ENCODE data around the gene CNNM3.
"Not testable (repeated sequence)": the region's sequence is repeated elsewhere in the genome, so short reads cannot be mapped to it uniquely, and the experiment has no call there.

Gene CNNM3

GRCh38 chr2:96799623-96799935, 16.5 kb upstream of the CNNM3 start:
- no peak for DNase-seq (ENCODE audit: low spot score)

DNA sequence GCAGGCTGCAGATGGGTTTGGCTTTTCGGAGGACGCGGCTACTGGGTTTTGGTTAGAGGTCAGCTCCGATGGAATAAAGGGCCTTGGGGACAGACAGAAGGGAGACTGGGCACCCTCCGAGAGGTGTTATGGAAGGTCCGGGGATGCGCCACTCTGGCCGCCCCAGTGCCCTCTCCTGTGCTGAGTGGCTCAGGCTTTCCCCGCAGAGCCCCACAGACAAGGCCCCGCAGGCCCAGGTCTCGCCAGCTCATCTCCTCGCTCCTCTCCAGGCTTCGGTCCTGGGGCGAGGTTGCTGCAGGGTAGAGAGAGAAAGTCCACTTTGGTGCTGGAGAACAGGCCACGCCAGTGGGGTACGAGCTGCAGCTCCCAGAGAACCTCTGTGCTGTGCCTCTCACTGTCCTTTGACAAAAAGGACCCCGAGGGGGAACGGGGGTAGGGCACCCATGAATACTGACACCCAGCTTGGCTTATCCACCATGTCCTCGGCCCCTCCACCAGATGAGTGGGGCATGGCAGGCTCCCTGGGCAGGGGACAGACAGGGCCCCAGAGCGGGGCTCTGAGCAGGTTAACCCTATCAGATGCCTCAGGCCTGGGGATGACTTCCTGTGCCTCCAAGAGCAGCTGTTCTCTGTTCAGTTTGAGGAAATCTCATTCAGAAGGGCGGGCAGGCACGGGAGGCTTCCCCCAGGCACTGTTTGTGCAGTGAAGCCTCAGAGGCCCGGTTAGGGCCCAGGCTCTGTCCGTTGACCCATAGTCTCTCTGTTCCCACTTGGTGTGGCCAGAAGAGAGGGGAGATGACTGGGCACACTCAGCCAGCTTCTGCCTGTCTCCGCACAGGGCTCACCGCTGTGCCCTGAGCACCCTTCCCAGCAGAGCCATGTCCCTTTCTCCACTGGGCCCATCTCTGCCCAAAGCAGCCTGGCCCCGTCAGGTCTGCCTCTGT, 15.7 kb upstream of the CNNM3 start:
- no peak for DNase-seq (ENCODE audit: low spot score)

- DNase-seq (ENCODE audit: low spot score), result no peak
Observed at GRCh38 chr2:96801005-96801785, 14.9 kb upstream of the CNNM3 start.

- DNase-seq (ENCODE audit: low spot score), result no peak
Observed at GRCh38 chr2:96801786-96802595, 14.1 kb upstream of the CNNM3 start.

GRCh38 chr2:96802721-96803120, 13.3 kb upstream of the CNNM3 start:
- no peak for DNase-seq (ENCODE audit: low spot score)

- no peak for DNase-seq (ENCODE audit: low spot score)
Observed at GRCh38 chr2:96804986-96805385, 11.1 kb upstream of the CNNM3 start.

DNA sequence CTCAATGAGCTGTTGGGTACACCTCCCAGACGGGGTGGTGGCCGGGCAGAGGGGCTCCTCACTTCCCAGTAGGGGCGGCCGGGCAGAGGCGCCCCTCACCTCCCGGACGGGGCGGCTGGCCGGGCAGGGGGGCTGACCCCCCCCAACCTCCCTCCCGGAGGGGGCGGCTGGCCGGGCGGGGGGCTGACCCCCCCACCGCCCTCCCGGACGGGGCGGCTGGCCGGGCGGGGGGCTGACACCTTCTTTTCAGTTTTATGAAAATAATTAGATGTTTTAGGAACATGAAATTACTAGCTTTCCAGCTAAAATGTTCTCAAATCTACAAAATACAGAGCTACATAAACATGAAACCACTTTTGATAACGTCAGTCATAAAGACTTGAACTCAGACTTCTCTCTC, 10.1 kb upstream of the CNNM3 start:
- DNase-seq (ENCODE audit: low spot score), result not testable (repeated sequence)

GRCh38 chr2:96806468-96807126, 9.5 kb upstream of the CNNM3 start:
- DNase-seq (ENCODE audit: low spot score), result no peak

- DNase-seq (ENCODE audit: low spot score), result no peak
Observed at GRCh38 chr2:96807127-96807471, 9.0 kb upstream of the CNNM3 start.

- no peak for DNase-seq (ENCODE audit: low spot score)
Observed at GRCh38 chr2:96808176-96808837, 7.8 kb upstream of the CNNM3 start.

DNA sequence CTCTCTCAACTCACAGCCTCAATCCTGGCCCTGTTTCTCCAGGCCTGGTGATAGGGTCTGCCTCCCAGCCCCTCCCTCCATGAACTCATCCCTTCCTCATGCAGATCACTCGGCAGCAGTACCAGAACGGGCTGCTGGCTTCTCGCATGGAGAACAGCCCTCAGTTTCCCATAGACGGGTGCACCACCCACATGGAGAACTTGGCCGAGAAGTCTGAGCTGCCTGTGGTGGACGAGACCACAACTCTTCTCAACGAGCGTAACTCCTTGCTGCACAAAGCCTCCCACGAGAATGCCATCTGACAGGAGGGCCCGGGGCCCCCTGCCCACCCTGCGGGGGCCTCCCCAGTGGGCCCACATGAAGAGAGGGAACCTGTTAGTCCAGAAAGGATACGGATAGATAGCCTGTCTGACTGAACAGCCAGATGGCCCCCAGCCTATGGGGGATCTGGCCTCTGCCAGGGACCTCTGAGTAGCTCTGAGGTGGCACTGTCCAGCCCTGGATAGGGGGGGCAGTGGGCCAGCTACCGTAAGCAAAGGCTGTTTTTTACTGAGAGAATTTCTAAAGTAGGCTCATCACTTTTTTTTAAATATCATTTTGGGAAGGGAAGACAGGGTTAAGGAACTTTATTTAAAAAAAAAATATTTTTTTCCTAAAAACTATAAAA, 6.7 kb upstream of the CNNM3 start:
- no peak for DNase-seq (ENCODE audit: low spot score)

DNA sequence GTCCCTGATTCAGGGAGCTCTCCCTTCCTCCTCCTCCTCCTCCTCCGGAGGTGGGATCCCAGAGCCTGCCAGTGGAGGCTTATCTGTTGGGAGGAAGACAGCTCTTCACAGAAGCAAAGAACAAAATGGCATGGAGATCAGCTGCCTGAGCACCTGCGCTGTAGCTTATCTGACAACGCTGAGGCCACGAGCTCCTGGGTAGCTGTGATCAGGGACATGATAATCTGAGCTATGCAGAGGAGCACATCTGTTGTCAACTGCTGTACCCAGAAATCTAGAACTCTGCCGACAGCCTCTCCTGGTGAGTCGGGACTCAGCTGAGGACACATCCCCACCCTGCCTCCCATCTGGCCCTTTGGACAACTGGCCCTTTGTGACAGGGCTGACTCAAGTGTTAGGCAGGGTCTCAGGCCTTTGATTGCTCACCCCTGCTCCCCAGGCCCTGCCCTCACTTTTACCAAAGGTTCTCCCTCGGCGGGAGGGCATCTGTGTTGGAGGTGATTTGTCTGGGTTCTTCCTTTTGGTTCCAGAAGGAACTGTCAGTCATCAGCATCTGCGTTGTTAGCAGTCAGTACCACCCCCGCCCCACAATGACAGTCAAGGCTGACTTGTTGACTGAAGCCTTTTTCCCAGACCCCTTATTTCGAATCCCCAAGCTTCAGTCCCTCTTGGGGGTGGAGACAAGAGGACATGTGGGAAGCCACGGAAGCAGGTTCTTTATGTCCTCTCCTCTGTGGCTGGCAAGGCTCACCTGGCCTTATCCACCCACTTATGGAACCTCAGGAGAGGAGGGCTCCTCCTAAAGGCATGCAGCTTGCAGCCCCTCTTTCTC, 5.9 kb upstream of the CNNM3 start:
- no peak for DNase-seq (ENCODE audit: low spot score)

DNA sequence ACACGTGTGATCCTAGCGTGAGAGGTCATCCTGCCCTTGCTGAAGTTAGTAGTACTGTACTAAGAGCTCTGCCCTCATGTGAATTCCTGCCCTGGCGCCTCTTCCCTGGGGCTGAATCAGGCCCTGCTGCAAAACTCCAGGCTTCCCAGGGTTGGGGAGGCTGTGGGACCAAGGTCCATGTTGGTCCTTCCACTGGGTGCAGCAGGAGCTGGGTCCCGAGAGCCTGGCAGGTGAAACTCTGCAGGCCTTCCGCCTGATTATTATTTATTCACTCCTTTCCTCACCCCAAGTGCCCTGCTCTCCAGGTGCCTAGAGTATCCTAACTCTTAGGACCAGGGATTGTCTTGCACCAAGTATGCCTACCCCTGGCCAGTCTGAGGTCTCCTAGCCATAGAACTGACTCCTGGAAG, 5.3 kb upstream of the CNNM3 start:
- DNase-seq (ENCODE audit: low spot score), result no peak

DNA sequence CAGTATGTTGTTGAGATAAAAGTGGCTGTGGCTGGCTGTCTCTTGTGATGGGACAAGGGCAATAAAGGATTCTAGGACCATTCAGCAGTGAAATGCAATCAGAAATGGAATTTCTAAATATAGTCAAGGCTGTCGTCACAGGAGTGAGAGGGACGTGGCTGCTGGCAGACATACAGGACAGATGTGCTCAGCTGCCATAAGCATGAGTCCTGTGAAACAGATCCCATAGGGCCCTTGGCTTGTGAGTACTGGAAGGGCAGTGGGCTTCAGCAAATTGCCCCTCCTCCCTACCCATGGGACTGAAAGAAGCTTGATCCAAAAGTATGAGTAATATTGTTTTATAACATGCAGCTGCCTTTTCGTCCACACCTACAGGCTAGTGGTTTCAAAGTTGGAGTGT, 4.2 kb upstream of the CNNM3 start:
- DNase-seq (ENCODE audit: low spot score), result no peak

DNA sequence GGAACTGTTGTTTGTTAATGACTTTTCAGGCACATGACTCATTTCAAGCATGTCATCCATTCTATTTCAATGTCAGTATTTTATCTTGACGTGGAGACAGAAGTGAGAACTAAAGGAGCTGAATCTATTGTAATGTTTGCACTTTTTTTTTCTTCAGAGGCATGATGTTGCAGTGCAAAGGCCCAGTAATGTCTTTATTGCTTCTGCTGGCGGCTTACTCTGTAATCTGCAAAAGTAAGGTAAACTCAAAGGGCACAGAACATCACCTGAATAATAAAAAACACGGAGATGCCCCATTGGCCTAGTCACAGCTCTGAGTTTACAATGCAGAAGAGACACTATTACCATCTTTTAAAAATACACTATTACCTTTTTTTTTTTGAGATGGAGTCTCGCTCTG, 2.4 kb upstream of the CNNM3 start:
- DNase-seq (ENCODE audit: low spot score), result no peak

DNA sequence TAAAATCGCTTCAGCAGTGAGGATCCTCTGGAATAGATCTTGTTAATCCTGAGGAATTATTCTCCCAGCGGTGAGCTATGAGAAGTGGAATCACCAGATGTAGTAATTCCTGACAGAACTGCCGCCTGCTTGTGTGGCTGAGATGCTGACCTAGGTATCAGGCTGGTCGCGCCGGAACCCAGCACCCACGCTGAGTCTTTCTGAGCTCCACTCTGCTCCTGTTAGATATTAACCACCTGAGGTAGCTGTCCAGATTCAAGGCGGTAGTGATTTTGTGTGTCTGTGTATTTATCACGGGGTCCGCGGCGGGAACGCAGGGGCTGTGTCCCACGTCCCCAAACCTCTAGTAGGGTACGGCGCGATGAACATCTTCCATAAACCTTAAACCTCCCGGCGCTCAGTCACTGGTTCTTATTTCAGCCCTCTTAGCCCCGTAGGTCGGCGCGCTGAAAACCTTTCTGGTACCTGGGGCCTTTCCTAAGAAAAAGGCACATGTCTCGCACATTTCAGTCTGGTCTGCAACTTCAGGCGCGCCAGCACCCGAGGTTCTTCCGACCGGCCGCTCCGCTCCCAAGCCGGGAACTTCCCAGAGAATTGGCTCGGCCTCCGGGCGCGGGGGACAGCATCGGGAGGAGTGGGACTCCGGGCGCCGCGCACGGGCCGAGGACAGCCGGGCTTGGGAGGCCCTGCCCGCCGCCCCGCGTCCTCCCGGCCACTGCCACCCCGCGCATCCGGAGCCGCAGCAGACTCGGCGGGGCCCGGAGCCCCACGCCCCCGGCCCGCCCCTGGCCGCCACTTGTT, 542 bp upstream of the CNNM3 start:
- DNase-seq (ENCODE audit: low spot score), result peak; percentile 76

DNA sequence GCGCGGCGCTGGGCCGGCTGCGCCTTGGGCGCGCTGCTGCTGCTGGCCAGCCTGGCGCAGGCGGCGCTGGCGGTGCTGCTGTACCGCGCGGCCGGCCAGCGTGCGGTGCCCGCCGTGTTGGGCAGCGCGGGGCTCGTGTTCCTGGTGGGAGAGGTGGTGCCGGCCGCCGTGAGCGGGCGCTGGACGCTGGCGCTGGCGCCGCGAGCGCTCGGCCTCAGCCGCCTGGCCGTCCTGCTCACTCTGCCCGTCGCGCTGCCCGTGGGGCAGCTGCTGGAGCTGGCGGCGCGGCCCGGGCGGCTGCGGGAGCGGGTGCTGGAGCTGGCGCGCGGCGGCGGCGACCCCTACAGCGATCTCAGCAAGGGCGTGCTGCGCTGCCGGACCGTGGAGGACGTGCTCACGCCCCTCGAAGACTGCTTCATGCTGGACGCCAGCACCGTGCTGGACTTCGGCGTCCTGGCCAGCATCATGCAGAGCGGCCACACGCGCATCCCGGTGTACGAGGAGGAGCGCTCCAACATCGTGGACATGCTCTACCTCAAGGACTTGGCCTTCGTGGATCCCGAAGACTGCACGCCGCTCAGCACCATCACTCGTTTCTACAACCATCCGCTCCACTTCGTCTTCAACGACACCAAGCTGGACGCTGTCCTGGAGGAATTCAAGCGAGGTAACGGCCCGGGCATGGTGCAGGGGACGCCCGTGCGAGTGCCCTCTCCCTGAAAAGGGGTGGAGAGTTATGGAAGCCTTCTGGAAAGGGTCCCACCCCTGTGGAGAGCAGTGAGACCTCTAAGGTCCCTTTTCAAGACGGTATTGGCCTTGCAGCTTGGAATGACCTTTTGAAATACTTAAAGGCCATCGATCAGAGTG, 1.0 kb downstream of the CNNM3 start:
- DNase-seq (ENCODE audit: low spot score), result no peak

- no peak for DNase-seq (ENCODE audit: low spot score)
Observed at GRCh38 chr2:96817882-96818281, 1.8 kb downstream of the CNNM3 start.

Data from left forelimb (tissue), 1 donor.